HG03039 (cell line): ENCODE data around the gene GSTA3.
"Not testable (repeated sequence)": the region's sequence is repeated elsewhere in the genome, so short reads cannot be mapped to it uniquely, and the experiment has no call there.

Experiments used
- ATAC-seq: cut with Tn5 transposase; IDR thresholded peaks from one replicate; pipeline ENCODE4 v1.9.1; 2021; ENCODE audit warnings: mild to moderate bottlenecking, moderate library complexity; ENCODE audit not compliant: unreplicated experiment

Gene GSTA3

DNA sequence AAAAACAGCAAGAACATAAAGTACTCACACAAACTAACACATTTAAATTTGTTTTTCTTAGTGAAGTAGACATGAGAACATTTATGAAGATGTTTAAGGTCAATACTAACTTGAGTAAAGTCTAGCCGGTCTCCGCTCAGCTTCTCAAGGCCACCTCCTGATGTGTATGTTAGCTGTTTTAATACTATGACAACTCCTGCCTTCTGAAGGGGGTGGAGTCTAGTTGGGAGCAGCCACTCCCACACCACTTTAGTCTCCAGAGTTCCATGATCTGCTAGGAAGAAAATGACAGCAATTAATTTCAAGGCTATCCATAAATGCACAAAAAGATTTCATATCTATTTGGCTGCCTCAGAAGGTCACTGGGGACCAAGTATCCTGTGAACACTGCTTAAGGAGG, at the start of gene GSTA3:
Gene GSTA3 (minus strand): TSS at position 168 of the 400 bp plus-strand sequence. CDS start 3,864 bp downstream, outside the sequence.
- no peak for ATAC-seq

DNA sequence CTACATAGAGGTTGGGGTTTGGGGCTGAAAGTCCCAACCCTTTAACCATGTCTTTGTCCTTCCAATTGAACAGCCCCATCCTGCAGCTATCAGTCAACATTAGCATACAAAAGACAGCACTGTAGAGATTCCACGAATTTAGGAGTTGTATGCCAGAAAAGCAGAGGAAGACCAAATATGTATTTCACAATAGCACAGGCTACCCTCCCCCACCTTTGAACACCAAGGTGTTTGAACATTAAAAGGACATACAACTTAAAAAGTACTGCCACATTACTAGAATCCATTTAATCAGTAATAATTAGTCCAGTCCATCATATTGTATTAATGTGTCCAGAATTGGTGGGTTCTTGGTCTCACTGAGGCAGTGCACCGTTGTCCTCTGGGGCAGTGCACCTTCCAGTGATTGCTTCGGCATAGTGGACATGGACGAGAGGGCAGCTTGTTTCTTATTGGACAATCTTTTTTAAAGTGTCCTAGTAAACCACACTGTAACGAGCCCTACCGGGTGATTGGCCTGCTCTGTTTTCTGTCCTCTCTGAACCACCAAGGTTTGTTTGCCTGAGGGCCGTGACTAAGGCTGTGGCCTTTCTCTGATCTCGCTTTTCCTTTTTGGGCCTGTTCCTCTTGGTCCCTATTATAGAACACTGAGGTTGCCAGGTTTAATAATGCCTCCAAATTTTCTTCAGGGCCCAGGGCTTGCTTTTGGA, 49.2 kb upstream of the GSTA3 start:
- ATAC-seq = no peak

DNA sequence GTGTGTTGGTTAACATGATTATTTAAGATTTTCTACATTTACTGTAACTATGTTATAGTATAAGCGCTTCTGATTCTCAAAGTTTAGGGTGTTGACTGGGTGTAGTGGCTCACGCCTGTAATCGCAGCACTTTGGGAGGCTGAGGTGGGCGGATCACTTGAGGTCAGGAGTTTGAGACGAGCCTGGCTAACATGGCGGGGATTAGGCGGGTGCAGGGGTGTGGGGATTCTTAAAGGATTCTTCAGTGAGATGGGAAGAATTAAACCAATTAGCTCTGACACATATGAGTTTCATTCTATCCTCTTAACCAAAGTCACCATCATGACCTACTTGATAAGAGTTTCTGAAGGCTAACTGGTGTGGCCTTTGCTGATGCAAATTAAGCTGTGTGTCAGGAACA, 46.4 kb upstream of the GSTA3 start:
- no peak for ATAC-seq

DNA sequence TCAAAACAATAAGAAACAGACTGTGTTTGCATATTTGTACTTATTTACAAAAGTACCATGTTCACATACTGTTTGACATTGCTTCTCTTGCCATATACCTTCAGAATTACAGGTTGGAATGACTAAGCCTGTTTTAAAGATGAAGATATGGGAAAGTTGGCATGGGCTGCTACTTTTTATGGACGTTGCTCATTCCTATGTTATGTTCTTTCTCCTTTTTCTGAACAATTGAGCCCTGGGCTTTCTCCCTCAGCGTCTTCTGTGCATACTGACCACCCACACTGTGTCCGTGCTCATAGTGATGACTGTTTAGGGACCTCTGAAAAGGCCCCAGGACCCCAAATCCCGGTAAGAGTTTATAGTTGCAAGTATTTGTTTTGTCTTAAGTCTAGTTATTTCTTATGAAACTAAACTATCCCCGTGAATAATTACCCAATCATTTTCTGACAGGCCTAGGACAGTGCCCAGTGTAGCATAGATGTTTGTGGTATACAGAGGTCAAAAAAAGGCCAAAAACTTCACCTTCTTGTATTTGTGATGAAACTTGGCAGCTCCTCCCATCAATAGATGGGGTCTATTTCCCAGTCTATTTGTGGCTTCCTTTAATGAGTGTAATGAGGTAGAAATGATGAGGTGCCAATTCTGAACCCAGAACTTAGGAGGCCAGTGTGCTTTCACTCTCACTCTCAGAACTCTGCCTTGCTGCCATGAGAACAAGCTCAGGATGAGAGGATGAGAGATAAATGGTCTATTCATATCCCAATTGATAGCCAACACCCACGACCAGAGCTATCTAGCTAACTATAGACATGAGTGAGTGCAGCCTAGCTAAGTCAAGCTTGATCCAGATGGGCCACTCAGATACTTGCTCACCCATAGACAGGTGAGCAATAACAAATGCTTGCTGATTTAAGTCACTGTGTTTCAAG, 44.7 kb upstream of the GSTA3 start:
- ATAC-seq = no peak

DNA sequence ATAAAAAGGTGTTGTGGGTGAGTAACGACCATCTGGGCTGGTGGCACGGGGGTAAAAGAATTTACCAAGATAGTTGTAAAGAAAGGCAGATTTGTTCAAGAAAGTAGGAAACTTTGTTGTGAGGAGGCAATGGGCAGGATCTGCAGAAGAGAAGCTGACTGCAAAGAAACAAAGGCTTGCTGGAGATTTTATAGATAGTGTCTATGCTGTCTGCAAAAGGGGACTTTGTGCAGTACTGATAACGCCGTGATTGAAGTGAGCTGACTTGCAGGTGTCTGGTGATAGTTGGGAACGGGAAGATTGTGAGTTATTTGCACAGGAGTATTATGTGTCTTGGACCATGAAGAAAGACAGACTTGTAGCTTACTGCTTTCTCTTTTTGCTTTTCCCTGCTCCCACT, 36.8 kb upstream of the GSTA3 start:
- ATAC-seq = no peak

DNA sequence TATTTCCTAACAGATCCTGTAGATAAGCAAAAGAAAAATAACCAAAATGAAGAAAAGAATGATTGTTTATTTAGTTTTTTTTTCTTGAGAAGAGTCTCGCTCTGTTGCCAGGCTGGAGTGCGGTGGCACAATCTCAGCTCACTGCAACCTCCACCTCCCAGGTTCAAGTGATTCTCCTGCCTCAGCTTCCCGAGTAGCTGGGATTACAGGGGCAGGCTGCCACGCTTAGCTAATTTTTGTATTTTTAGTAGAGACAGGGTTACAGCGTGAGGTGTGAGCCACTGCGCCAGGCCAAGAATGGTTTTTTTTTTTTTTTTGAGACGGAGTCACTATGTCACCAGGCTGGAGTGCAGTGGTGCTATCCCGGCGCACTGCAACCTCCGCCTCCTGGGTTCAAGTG, 33.3 kb upstream of the GSTA3 start:
- not testable (repeated sequence) for ATAC-seq

DNA sequence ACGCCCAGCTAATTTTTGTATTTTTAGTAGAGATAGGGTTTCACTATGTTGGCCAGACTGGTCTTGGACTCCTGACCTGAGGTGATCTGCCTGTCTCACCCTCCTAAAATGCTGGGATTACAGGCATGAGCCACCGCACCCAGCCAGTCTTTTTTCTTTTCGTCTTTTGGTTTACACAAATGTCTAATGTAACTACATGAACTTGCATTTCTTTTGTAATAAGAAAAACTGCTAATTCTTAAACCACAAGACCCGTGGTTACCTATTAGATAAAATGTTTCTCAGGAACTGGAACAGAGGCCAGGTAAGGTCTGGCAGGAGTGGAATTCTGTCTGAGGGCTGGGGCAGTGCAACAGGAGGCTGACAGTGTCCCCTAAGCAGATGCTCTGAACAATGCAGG, 32.7 kb upstream of the GSTA3 start:
- no peak for ATAC-seq

DNA sequence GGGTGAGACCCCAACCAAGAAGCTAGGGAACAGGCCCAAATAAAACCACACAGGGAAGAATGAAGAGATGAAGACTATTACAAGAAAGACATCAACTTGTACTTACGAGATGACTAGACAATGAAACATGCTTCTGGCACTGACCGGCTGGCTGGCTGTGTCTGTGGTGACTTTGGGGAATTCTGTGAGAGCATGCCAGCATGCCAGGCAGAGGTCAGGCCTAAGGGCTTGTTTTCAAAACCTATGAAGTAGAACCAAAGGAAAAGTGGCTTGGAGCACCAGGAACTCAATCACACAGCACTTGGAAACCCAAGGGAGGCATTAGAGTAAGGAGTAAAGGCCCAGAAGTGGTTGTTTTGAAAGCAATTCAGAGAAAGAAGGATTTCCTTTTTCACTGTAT, 28.4 kb upstream of the GSTA3 start:
- ATAC-seq = no peak

DNA sequence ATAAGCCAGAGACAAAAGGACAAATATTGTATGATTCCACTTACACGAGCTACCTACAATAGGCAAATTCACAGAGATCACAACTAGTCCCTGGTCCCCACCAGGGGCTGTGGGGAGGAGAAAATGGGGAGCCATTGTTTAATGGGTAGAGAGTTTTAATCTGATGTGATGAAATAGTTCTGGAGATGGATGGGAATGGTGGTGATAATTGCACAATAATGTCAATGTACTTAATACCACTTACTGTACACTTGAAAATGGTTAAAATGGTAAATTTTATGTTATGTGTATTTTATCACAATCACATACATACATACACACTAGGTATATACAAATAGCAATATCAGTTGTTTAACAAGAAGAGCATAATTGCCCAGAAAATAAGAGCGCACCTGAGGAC, 24.3 kb upstream of the GSTA3 start:
- ATAC-seq = no peak

DNA sequence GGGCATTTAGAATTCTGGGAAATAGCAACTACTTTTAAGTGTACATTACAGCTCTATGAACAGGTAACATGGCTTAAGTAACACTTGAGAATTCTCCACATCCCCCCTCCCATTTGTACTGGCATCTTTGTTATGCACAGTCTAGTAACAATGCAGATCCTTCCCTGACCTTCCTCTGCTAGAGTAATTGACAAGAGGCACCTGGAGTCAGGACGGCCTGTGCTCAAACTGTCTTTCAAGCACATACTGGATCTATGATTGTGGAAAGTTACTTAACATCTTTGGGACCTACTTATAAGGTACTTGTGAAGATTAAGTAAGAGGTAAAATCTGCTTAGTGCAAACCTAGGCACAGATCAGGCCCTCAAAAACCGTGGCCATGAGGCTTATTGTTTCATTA, 21.9 kb upstream of the GSTA3 start:
- no peak for ATAC-seq

DNA sequence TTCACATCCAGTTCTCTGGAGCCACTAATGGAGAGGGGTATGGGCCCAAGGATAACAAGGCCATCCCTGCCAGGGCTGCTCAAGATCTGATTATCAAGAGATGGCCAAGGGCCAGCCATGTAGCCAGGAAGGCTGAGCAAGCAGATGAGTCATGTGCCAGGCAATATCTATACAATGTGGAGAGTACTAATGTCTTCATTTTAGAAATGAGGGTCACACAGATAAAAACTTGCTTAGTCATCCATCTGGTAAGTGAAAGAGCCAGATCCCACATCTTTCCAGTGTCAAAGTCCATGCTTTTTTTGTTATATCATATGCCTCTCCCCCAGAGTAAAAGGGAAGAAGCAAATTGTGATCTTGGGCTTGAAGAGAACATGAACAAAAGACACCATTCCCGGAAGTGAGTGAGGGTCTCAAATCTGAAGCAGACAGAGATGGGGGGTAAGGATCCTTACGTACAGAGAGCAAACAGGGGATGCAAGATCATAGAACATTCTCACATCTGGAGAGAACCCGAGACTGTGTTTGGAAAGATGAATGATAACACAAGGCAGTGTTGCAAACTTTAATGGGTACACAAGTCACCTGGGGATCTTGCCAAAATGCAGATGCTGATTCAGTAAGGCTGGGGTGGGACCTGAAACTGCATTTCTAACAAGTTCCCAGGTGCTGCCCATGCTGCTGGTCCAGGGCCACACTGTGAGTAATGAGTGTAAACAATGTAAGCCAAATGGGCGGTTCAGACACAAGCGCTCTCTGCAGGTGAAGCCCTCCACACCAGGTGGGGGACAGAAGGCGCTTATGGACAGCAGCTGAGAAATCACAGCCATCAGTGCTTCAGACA, 20.0 kb upstream of the GSTA3 start:
- no peak for ATAC-seq

DNA sequence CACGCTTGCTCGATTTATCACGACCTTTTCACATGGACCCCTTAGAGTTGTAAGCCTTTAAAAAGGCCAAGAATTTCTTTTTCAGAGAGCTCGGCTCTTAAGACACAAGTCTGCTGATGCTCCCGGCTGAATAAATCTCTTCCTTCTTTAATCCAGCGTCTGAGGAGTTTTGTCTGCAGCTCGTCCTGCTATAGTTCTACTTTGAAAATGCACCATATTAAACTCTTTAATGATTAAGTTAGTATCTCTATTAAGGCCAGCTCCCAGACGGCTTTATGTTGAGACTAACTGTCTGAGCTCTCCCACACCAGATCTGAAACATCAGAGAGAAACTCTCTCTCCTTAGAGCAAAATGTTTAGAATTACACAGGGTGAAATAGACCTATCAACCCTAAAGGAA, 18.0 kb upstream of the GSTA3 start:
- no peak for ATAC-seq

DNA sequence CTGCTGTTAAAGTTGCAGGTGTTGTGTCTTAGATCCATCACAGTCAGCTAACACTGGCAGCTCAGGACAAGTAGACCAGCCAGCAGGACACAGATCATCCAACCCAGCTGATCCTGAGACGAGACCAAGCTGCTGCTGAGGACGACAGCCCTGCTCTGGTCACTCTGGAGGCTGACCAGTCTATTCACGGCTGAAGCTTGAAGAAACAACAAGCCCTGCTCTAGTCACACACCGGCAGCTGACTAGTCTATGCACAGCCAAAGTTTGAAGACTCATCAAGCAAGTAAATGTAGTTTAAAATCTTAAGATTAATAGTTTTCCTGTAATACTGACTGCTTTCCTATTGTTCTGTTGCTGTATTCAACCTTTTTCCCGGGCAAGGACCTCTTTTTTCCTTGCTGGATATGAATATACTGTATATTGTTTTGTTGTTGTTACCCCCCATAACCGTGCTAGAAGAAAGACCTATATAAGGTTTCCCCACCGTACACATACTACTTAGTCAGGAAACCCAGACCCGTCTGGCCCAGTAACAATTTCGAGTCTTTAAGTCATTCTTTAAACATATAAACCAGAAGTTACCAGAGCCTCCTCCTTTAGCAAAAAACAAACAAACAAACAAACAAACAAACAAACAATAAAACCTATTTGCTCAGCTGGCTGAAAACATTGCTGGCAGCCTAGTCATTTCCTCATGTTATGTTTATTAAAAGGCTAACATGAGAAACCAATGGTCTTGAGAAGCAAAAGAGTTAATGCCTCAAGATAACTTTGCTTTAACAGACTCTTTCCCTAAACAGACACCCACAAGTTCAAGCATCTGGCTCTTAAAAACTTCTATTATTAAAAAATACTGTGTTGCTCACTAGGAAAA, 16.7 kb upstream of the GSTA3 start:
- no peak for ATAC-seq

DNA sequence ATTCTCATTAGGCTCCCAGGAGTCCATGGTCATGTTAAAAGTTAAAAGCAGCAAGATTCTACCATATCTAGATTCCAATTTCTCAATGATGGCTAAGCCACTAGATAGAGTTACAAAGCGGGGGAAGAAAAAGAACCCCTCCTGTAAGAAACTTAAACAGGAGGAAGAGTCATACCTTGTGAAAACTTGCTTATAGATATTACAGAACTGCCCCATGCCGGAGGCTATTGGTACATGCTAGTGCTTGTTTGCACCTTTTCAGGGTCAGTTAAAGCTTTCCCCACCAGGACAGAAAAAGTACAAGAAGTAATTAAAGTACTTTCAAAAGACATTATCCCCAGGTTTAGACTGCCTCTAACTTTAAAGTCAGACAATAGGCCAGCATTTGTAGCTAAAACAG, 15.5 kb upstream of the GSTA3 start:
- ATAC-seq = no peak

DNA sequence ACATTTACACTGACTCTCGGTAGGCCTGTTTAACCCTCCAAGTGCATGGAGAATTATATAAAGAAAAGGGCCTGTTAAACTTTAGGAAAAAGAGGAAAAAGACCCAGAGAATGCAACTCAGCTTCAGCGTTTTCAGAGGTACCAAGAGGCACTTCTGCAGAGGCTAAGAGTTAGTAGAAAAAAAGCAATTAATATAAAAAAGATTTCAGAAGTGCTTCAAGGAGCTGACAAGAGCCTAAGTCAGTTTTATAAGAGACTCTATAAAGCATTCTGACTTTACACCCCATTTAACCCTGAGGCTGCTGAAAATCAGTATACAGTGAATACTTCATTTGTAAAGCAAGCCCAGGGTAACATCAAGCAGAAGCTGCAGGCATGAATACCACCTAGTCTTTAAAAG, 14.2 kb upstream of the GSTA3 start:
- ATAC-seq = not testable (repeated sequence)

DNA sequence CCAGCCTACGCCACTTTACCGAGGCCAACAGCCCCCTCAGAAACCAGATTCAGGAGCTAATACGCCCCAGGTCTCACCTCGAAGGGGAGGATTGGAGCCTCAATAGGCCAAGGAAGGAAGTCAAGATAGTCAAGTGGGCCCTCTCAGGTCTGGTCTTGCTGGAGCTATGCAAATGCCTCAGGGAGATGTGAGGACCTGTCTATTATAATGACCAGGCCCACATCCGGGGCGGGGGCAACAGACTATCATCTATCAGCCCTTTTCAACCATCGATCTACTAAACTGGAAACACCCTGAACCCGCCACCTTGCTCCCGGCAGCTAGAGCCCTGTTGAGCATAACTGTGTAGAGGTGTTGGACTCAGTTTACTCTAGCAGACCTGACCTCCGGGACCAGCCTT, 12.7 kb upstream of the GSTA3 start:
- ATAC-seq = no peak

DNA sequence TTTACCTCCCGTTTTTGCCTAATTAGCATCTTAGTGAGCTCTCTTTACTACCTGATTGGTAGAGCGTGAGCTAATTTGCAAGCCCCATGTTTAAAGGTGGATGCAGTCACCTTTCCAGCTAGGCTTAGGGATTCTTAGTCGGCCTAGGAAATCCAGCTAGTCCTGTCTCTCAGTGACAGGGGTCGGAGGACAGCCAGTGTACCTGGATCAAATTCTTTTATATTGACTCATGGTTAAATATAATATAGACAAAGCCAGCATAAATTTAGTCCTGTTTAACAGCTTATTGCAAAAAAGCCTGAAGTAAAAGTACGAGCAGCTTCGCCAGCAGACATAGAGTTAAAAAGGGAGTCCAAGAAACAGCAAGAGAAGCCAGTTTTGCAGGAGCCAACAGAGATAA, 12.2 kb upstream of the GSTA3 start:
- no peak for ATAC-seq

DNA sequence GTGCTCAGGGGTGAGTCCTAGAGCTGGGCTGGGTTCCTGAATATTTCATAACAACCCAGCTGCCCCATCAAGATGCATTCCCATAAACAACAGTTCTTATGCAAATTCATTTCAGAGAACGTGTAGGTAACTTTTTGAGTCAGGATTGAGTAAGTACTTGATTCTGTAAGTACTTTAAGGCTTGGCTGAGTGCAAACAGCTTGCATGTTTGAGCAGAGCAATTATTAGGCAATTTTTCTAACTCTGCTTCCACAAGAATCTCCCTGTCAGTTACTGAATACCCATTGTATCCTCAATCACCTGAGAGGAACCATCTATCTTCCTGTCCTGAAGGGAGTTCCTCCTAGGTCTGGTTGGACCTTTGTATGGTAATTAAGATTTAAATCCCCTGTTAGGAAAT, 10.0 kb upstream of the GSTA3 start:
- ATAC-seq = not testable (repeated sequence)

DNA sequence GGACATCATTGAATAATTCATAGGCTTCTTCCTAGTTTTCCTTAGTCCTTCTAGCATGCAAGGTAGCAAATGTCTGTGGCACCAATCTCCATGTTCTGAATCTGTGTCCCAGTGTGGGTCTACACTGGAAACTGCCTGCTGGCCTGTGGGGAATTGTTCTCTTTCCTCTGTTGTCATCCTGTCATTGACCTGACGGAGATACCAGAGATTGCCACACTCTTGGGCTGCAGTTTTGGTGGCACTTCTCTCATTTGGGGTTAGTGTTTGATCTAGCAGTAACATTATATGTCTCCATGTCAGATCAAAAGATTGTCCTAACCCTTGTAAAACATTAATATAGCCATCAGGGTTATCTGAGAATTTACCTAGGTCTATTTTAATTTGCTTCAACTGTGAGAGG, 9.3 kb upstream of the GSTA3 start:
- ATAC-seq = not testable (repeated sequence)

DNA sequence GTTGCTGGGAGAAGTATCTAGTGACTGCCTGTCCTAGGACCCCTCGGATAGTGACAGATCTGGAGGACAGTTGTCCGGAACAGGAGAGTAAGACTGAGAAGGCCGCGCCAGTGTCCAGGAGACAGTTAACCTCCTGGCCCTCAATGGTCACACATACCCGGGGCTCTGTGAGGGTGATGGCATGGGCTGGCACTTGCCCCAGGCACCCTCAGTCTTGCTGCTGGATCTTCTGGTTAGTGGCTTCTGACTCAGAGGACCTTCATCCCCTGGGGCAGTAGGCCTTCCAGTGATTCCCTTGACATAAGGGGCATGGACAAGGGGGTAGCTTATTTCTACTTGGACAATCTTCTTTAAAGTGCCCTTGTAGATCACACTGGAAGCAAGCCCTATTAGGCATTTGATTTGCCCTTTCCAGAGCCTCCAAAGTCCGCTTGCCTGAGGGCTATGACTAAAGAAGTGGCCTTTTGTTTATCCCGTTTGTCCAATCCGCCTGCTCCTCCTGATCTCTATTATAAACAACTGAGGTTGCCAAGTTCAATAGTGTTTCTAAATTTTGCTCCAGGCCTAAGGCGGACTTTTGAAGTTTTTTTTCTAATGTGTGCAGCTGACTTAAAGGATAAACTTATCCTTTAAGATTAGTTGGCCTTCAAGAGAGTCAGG, 8.7 kb upstream of the GSTA3 start:
- not testable (repeated sequence) for ATAC-seq
